Amniotic stem cell (primary cell): ENCODE data around the gene TSHZ1.

Source experiments
- DNase-seq: peaks from one replicate; lab custom pipeline; 2025; lab: John Stamatoyannopoulos, UW

The TSHZ1 gene

DNA sequence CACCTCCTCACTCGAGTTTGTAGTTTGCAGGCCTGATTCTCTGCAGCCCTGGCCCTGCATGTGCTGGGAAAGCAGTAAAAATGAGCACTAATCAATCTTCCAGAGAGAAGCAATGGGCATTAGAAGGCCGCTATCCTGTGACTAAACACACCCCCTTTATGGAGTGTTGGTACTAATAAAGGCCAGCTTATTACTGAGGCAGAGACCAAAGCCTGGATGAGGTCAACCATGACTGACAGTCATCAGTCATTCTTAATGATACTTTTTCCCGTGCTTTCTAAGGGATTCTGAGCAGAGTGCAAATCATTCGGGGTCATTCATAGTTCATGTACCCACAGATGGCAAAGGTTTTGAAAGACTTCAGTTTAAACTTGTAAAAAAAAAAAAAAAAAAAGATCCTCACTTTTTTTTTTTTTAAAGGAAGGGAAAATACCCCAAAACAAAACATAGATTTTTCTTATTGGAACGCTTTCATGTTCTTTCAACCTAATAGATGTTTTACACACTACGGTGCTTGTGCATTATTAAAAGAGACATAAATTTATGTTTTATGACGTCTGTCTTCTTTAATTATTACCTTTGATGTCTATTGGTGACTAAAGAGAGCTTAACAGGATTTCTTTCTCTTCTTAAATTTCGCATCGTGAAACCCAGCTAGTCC, 13.2 kb downstream of the TSHZ1 start:
- DNase-seq: no peak

DNA sequence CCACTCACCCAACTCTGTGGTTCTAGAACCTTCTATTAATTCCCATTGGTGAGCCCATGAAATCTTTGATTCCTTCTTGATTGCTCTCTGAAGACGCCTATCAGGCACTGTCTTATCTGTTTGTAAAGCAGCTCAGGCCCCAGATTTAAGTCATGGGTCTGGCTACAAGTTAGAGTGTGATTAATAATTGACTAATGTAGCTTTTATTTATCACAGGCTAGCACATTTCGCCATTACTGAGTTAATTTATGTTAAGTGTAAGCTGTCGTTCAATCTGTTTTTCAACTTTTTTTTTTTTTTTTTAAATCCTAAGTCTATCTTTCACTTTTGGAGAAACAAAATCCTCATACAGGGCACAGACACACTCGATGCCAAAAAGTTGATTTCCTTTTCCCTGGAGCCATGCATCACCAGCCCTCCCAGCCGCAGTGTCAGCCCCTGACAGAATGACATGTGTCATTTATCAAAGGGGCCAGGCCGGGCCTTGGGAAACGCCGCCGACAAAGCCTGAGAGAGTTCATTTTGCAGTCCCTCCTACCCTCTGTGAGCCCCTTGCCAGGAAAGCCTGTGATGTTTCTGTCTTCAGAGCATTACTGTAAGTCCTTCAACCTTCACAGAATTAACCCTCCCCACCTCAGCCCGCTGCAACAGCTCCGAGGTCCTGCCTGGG, 15.8 kb downstream of the TSHZ1 start:
- no peak for DNase-seq

DNA sequence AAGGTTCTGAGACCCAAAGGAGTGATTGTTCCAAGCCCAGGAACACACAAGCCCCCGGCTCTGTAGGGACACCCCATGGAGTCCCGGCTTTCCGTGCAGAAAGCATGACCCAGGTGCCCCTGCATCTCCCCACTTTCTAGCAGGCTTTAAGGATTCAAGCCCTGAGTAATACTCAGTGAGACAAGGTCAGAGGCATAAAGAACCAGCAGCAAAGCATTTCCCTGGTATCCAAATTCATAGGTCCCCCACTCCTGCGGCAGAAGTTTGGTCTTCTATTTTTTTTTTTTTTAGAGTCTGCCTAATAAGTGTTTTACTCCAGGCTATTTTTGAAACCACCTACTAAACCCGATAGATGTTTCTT, 16.3 kb downstream of the TSHZ1 start:
- DNase-seq: no peak

DNA sequence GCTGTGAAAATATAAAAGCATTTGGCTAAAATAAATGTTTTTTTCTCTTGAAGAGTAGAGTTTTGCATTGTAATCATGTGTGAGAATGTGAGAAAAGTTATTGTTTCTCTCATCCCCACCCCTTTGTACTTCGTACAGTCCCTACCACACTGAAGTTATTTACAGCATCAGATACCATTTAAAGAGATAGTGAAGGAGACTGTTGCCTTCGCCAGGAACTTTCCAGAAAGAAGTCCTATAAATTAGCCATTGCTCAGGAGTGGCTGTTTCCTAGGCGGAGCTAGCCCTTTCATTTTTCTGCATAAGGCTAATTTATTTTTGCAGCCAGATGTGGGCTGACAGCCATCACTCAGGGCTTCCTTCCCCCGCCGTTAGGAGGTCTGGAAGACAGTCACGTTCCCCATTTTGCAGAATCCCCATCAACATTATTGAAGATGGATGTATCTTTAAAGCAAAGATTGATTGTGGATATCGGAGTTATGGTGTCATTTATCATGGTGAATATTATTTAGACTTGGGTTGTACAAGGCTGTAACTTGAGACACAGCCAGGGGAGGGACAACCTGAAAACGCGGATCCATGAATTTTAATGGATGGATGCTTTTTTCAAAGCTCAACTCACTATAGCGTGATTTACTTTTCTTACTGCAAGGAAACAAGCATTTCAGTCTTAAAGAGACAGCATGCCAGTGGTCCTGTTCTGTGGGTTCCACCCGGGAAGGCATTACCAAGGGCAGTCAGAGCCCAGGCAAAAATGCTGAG, 17.1 kb downstream of the TSHZ1 start:
- no peak for DNase-seq

DNA sequence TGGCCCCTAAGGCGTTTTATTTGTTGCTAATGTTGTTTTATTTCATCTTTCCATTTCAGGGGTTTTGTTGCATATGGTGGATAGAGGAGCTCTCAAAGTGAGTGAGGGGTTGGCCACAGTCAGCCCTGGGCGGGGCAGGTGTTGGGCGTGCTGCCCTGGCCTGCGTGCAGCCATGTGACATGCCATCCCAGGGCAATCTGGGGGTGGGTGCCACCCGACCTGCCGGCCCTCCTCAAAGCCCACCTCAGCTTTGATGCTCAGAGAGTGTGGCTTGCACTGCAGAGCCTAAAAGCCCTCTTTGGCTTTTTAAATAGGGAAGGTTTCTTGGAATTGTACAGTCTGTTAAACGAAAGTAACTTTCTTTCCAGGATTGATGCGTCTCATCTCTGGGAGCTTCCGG, 18.4 kb downstream of the TSHZ1 start:
- DNase-seq: no peak

DNA sequence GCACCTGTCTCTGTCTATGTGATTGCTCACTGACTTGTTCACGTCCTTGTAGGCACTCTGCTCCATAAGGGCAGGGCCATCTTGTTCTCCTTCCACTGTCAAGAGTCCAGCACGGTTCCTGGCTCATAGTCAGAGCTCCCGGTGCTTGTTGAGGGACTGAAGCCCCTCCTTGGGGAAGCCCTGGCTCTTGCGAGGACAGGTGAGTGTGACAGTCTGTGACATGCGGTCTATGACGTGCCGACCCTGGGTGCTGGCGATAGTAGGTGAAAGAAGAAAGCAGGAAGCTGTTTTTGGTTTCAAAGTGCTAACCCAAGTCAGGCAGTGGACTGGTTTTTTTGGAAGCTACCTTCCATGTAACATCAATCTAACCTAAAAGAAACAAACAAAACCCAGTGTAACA, 18.8 kb downstream of the TSHZ1 start:
- no peak for DNase-seq

DNA sequence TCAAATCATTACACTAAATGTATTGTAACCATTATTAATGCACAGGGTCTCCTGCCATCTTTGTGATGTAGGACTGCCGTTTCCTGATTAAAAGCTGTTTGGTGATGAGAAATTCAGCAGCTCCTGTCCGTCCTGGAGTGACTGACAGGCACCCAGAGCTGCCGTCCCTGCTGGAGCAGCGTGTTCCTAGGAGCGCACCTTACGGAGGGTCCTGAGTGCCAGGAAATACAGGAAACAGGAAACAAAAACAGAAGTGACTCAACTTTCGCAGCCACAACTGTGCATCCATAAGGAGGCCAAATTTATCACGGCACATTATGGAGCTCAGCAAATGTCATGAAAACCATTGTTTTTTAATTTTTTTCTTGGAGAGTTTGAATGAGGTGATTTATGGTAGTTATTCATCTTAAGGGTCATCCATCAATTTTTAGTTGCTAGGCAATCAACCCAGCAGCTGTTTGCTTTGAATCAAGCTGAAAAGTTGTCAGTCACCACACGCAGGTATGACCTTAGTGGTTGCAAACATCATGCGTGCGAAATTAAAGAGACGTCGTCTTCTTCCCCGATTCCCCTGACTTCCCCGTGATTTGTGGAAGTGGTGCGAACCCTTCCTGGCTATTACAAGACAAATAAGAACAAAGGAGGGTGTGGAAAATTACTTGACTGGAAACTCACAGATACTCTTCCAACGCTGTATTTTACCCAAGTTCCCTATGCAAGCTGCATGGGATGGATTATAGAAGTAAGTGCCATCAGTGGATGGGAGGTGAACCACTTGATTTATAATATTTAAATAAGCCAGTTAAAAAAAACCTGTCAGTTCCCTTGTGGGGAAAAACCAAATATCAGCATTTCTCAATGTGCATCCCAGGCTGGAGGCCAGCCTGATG, 19.8 kb downstream of the TSHZ1 start:
- DNase-seq: no peak

DNA sequence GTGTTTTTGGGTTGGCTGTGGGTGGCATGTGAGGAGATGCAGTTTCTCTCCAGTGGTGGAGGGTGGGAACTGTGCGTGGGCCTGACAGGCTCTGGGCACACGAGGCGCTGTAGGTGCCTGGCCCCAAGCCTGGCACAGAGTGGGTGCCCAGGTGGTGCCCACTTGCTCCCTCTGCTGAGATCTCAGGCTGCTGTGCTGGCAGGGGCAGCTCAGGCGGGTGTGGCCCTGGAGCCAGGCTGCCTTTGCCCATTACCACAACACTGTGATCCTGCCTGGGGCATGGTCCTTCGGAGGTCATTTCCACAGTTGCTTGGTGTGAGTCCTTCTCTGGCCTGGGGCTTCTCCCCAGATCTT, 20.4 kb downstream of the TSHZ1 start:
- no peak for DNase-seq

DNA sequence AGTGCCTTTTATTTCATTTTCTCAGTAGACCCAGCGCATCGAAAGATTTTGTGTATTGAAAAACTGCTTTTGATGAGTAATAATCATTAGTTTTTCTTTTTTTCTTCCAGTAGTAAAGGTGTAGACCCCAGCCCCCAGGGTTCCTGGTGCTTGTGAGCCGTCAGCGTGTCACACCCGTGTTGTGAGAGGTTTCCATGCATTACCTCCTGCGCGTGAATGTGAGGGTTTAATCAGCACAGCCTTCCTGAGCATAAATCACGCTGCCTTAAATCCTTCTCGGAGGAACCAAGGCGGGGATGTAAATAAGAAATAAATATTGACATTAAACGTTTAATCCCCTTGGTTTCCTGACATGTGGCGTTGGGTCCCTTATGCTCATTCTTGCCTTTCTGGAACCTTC, 24.3 kb downstream of the TSHZ1 start:
- DNase-seq: no peak

DNA sequence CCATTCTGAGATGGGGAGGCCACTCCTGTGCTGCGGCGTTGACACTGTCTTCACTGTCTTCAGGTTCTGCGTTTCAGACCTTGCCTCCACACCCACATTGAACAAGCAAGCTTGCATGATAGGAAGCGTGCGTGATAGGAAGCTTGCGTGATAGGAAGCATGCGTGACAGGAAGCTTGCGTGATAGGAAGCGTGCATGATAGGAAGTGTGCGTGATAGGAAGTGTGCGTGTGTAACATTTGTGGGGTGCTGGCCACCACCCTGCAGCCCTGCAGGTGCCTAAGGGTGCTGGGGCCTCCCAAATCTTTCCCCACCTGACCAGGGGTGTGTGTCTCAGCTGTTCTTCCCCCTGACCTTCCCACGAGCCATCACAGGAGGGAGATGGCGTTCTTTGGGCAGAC, 25.3 kb downstream of the TSHZ1 start:
- DNase-seq: no peak

DNA sequence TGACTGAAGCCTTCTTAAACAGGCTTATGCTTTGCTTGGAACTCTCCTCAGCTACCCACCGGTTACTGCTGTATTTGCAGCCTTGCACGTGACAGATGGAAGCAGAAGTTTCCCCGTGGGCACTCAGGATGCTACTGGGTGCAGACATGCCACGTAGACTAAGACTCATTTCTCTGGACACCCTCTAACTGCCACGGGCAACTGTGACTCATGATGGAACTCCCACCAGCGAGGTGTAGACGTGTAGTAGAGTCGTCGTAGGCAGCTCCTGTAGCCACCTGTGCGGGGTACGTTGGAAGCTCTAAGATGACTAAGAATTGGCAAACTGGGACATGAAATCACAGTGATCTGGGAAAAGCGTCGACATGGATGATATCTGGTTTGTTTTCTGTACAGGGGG, 27.5 kb downstream of the TSHZ1 start:
- DNase-seq: no peak

DNA sequence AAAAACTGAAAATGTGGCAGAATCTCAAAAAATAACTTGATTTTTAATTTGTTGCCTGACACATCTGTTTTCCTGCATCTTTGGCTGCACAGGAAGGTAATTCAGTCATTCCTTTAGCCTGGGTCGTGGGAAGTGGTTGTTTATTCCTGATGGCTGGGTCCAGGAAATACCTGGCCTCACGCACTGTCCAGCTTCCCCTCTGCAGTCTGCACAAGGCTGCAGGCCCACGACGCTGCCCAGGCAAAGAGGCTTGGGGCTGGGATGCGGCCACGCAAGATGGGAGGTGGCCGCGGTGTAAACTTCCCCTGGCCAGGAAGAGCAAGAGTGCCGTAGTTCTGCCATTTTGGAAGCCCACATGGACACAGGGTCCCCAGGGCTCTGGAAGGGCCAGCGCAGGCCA, 28.2 kb downstream of the TSHZ1 start:
- no peak for DNase-seq

DNA sequence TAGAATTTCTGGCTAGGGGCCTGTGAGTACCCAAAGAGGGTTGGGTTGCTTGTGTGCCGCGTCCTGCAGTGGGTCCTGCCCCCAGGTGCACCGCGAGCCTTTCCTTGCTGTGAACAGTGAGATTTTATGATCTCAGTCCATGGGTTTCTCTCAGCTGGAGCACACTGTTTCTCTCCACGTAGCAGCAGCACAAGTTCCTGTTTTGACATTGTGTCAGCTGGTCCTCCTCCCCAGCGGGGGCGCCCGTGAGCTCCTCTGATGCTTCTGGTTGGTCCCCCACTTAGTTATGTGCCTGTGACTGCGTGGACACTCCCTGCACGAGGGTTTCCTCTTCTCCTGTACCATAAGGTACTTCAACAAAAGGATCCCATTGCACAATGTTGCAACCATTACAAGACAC, 29.8 kb downstream of the TSHZ1 start:
- no peak for DNase-seq

DNA sequence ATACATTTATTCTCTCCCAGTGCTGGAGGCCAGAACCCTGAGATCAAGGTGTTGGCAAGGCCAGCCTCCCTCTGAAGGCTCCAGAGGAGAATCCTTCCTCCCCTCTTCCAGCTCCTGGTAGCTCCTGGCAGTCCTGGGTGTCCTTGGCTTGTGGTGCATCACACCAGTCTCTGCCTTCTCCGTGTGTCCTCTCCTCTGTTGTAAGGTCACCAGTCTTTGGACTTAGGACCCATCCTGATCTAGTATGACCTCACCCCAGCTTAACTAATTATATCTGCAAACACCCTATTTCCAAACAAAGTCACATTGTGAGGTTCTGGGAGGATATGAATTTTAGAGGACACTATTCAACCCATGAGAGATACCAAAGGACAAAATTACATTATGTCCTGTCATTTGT, 31.1 kb downstream of the TSHZ1 start:
- DNase-seq: no peak

DNA sequence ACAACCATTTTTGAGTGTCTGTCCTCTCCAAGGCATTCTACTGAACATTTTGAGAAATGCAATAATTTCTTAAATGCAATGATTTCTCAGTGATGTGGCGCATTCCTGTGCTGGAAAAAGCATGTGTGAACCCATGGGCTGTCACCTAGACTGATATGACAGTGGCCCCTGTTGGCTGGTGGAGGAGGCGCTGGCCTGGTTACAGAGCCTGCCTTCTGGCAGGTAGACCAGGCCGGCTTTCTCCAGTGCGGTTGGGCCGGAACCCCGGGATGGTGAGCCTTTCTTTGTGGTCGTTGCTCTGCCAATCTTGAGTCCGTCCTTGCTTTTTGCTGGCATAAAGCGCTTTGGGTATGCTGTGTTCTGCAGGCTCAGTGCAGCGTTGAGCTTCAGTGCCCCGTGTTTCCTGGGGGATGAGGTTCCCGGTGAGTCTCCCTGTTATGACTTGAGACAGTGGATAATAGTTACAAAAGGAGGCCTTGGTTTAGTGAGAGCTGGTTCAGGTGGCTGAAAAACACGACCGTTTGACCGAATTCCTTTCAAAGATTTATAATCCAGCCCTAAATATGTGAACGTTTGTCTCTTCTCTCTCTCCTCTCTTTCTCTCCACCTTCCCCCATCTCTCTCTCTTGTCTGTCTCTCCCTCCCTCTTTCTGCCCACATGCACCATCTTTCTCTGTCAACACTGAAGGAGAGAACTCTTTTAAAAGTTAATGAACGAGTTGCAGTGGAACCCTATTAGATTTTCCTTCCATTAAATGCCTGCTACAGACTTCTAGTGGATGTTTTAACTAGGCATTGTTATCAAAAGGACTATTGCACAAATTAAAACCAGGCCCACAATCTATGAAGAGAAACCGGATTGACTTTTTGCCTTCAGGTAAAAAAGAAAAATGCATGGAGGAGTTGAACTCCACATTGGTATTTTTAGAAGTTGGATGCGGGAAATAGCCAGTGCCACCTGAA, 34.0 kb downstream of the TSHZ1 start:
- DNase-seq: no peak

DNA sequence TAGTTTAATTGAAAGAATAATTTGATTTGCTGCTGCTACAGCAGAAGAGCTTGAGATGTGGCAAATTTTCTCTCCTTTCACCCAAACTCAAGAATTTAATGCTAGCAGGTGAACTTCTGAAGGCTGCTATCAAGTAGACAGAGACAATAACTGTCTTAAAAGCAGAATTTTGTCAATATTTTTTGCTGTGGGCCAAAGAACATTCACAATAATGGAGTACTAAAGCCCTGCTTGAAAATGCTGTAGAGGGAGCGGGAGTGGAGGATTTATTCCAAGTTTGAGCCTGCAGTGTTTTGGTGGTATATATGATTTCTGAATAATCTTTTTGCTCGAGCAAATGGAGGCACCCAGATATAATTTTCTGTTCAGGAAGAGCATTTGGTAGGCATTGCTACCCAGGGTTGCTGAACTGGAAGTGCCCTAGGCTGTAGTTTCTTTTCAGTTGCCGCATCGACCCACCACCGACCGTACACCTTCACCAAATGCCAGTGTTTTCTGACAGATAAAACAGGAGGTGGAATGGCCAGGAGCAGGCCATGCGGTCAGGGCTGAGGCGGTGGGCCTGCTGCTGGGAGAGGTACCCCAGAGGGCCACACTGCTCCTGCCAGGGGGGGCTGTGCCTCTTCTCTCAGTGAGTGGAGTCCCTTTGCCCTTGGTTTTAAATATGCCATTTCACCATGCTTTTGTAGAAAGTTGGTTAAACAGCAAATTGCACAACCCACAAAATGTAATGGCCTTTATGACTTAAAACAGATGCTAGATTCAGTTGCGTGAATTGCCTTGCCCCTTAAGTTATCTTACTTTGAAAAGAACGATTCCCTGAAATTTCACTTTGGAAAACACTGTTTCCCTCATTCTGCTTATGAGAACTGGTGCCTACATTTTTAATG, 36.4 kb downstream of the TSHZ1 start:
- DNase-seq: no peak

DNA sequence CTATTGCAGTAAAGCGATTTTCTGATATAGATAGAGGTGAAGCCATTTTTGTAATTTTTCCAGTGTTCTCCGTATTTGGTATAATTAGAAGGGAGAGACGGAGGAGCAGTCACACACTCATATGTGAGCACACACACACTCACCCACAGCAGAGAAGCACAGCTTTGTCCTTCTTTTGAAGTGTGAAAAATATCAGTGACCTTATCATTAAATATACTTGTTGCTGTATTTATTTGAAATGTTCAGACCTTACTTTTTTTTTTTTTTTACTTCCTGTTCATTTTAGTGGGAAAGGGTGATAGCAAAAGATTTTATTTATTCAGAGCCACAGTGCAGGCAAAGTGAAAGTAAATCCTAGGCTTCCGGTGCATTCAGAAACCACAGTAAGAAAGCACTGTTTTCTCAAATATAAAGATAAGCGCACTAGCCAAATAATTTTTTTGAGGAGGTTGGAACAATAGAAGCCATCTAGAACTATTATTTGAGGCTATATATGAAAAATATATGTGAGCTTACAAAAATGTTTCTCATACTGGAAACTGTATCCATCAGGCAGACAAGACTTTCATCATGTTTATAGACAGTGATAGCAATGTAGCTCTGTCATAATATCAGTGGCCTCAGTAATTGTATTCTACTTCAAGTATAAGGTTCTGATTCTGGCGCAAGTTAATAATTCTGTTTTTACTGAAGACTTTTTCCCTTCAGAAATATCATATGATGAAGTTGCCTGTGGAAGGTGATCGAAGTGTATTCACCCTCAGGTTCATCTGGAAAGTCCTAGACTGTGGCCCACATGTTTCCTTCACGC, 37.2 kb downstream of the TSHZ1 start:
- peak; percentile 24 for DNase-seq

DNA sequence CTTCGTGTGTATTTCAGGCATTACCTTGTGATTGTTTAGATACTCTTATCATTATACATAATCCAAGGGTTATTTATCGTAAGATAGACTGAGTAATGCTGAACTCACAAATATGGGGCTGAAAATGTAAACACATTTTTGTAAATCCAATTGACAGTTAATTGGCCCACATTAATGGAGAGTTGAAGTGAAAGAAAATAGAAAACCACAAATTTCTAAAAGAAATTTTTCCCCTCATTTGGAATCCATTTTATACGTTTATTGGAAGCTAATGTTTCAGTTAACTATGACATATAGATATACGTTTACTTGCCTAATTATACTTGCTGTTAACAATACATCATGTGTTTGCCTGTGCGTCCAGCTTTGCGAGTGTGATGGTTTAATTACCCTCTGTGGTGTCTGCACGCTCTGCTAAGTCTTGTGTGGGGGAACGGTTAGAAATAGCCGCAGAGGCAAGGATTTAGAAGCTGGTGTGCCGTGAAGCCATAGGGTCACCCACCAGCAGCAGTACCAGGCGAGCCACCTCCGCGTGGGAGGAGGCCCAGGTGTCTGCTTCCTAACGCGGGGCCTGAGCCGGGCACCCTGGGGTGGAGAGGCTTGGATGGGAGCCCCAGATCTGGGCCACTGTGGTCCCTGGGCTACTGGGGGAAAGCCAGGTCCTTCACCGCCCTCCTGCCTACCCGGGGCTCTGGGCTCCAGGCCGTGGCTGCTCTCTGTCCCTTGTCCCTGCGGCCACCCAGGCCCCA, 38.0 kb downstream of the TSHZ1 start:
- DNase-seq: no peak

DNA sequence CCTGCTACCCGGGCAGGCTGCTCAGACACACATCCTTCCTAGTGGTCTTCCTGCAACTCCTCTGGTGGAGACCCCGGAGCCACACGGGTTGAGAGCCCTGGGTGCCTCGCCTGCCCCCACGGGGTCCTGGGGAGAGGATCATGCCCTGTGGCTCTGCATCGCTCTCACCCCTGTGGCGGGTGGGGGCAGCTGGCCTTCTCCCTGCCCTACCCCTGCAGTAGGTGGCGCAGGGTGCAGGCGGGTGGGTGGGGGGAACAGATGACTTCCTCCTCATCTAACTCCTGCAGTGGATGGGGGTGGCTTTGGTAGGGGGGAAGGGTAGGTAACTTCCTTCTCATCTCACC, 38.5 kb downstream of the TSHZ1 start:
- no peak for DNase-seq
